ENCODE measurements around the gene LCN12. TPM values are rescaled to one million over a fixed set of nuclear protein-coding genes. Genes with fewer than 3 reads are reported as not detected.

LCN12 gene
- total RNA-seq, 4 donors from 2014 or later = not detected

- intact Hi-C loops (cut with DNase I) = no loop called here
- no peak overlapping the region for H3K4me3 ChIP-seq
- peaks cover 0 to 85% (median 17%) of the 10 kb centered on the region in 4 donors for H3K27me3 ChIP-seq
- 86% methylated on average over 11 of the region's 11 CpGs for WGBS
- no peak overlapping the region for H3K27ac ChIP-seq (replicated peaks in 1 of 4)
- no peaks in the 10 kb centered on the region for H3K9me3 ChIP-seq
- TF ChIP-seq POLR2A (IDR thresholded peaks at IDR 0.05; ENCODE audit: low read depth) = no peak
- no peak for TF ChIP-seq POLR2AphosphoS5 (IDR thresholded peaks at IDR 0.05)
- no peak for TF ChIP-seq CTCF (IDR thresholded peaks at IDR 0.05)
- no peak for TF ChIP-seq EP300 (IDR thresholded peaks at IDR 0.05)
- no peak for DNase-seq (ENCODE audit: extremely low spot score)
- no peaks in the 10 kb centered on the region for H3K36me3 ChIP-seq
- peaks cover 17 to 34% (median 23%) of the 10 kb centered on the region in 4 donors for H3K4me1 ChIP-seq
Observed at GRCh38 chr9:136983656-136984314, 31.7 kb downstream of the LCN12 start.

GRCh38 chr9:136984464-136985026 lies 32.5 kb downstream of the LCN12 start:
- Histone ChIP-seq H3K27ac (replicated peaks in 1 of 4) (no peak overlapping the region), H3K4me3 (no peak overlapping the region), H3K4me1 (peaks cover 14 to 34% (median 19%) of the 10 kb centered on the region in 4 donors), H3K9me3 (no peaks in the 10 kb centered on the region), H3K36me3 (no peaks in the 10 kb centered on the region), H3K27me3 (peaks cover 0 to 77% (median 17%) of the 10 kb centered on the region in 4 donors)
- 41% methylated on average over 13 of the region's 29 CpGs for WGBS
- DNase-seq (ENCODE audit: extremely low spot score) = no peak
- TF ChIP-seq POLR2A (IDR thresholded peaks at IDR 0.05; ENCODE audit: low read depth) (no peak), POLR2AphosphoS5 (IDR thresholded peaks at IDR 0.05) (no peak), EP300 (IDR thresholded peaks at IDR 0.05) (no peak)
- intact Hi-C loops (cut with DNase I) = no loop called here

DNA sequence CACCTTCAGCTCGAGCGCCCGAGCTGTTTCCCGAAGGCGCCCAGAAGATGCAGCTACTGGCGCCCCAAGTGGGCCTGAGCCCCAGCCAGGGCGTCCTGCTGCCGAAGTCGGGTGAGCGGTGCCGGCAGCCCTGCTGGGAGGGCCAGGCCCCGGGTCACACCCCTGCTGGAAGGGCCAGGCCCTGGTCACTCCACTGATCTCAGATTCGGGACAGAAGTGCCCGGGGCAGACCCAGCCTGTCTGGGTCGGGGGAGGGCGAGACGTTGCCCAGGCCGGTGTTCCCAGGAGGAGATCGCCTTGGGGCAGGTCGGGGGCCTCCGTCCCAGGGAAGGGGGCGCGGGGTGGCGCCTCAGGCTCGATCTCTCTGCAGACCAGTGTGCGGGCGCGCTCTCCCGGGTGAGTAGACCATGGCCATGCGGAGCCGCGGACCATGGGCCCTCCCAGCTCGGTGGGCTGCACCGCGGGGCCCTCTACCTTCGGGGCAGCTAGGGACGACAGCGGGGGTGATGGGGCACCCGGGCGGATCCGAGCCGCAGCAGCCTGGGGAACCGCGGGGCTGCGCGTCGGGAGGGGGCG lies 33.0 kb downstream of the LCN12 start:
- H3K4me1 ChIP-seq = peaks cover 14 to 33% (median 19%) of the 10 kb centered on the region in 4 donors
- no peak overlapping the region for H3K27ac ChIP-seq (replicated peaks in 1 of 4)
- no peaks in the 10 kb centered on the region for H3K9me3 ChIP-seq
- no peak for TF ChIP-seq CTCF (IDR thresholded peaks at IDR 0.05)
- no peak for TF ChIP-seq POLR2AphosphoS5 (IDR thresholded peaks at IDR 0.05)
- no peak for TF ChIP-seq EP300 (IDR thresholded peaks at IDR 0.05)
- TF ChIP-seq POLR2A (IDR thresholded peaks at IDR 0.05; ENCODE audit: low read depth) = no peak
- no peaks in the 10 kb centered on the region for H3K36me3 ChIP-seq
- peaks cover 0 to 73% (median 17%) of the 10 kb centered on the region in 4 donors for H3K27me3 ChIP-seq
- DNase-seq (ENCODE audit: extremely low spot score) = no peak
- H3K4me3 ChIP-seq = no peak overlapping the region
- intact Hi-C loops (cut with DNase I) = no loop called here
- 4% methylated on average over 7 of the region's 48 CpGs for WGBS

GRCh38 chr9:136985853-136986252 lies 33.8 kb downstream of the LCN12 start:
- H3K4me1 ChIP-seq = peaks cover 14 to 26% (median 19%) of the 10 kb centered on the region in 4 donors
- DNase-seq (ENCODE audit: extremely low spot score) = no peak
- no peak for TF ChIP-seq POLR2A (IDR thresholded peaks at IDR 0.05; ENCODE audit: low read depth)
- TF ChIP-seq CTCF (IDR thresholded peaks at IDR 0.05) = no peak
- no peak for TF ChIP-seq EP300 (IDR thresholded peaks at IDR 0.05)
- TF ChIP-seq POLR2AphosphoS5 (IDR thresholded peaks at IDR 0.05) = no peak
- H3K36me3 ChIP-seq = no peaks in the 10 kb centered on the region
- intact Hi-C loops (cut with DNase I) = no loop called here
- H3K27ac ChIP-seq (replicated peaks in 1 of 4) = no peak overlapping the region
- peaks cover 0 to 72% (median 17%) of the 10 kb centered on the region in 4 donors for H3K27me3 ChIP-seq
- 25% methylated on average over 22 of the region's 33 CpGs for WGBS
- H3K4me3 ChIP-seq = no peak overlapping the region
- H3K9me3 ChIP-seq = no peaks in the 10 kb centered on the region

DNA sequence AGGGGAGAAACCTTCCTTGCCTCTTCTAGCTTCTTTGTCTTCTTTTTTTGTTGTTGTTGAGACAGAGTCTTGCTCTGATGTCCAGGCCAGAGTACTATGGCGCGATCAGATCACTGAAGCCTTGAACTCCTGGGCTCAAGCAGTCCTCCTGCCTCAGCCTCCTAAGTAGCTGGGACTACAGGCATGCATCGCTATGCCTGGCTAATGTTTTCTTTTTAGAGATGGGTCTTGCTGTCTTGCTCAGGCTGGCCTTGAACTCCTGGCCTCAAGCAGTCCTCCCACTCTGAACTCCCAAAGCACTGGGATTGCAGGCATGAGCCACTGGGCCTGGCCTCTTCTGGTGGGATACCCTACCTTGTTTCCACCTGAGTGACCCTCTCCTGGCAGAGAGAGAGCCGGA lies 36.8 kb downstream of the LCN12 start:
- H3K4me3 ChIP-seq = no peak overlapping the region
- H3K4me1 ChIP-seq = peaks cover 23 to 38% (median 32%) of the 10 kb centered on the region in 4 donors
- peaks cover 1 to 8% (median 5%) of the 10 kb centered on the region in 4 donors for H3K36me3 ChIP-seq
- TF ChIP-seq EP300 (IDR thresholded peaks at IDR 0.05) (no peak), POLR2A (IDR thresholded peaks at IDR 0.05; ENCODE audit: low read depth) (no peak), CTCF (IDR thresholded peaks at IDR 0.05) (no peak), POLR2AphosphoS5 (IDR thresholded peaks at IDR 0.05) (no peak)
- intact Hi-C loops (cut with DNase I) = no loop called here
- WGBS = 98% methylated on average over 3 of the region's 4 CpGs
- H3K27me3 ChIP-seq = peaks cover 0 to 52% (median 17%) of the 10 kb centered on the region in 4 donors
- H3K9me3 ChIP-seq = no peaks in the 10 kb centered on the region
- no peak overlapping the region for H3K27ac ChIP-seq (replicated peaks in 1 of 4)
- no peak for DNase-seq (ENCODE audit: extremely low spot score)
